Epithelial cell of esophagus (primary cell): ENCODE data around the gene CFAP53.
"Not testable (repeated sequence)": the region's sequence is repeated elsewhere in the genome, so short reads cannot be mapped to it uniquely, and the experiment has no call there.

Experiments
- DNase-seq: peaks from one replicate; pipeline ENCODE4 v3.0.0; 2010; ENCODE audit warnings: low read depth
- H3K4me3 ChIP-seq: 2 replicates; pipeline ENCODE4 v1.5.1; 2011; ENCODE audit warnings: mild to moderate bottlenecking, low read length, control low read depth
- CTCF ChIP-seq: IDR thresholded peaks from 2 replicates; pipeline ENCODE4 v1.5.1; 2011; ENCODE audit warnings: low read depth, mild to moderate bottlenecking, low read length, control low read depth, inconsistent platforms; ENCODE audit not compliant: insufficient read depth; ENCODE audit errors: missing control alignments

The CFAP53 gene

GRCh38 chr18:50310080-50310479 is 43.8 kb upstream of the CFAP53 start:
- H3K4me3 ChIP-seq = no peak overlapping the region
- no peak for TF ChIP-seq CTCF
- DNase-seq = no peak

- DNase-seq = peak; percentile 79
- not testable (repeated sequence) for H3K4me3 ChIP-seq
Measured at GRCh38 chr18:50308851-50309250, 42.6 kb upstream of the CFAP53 start.

- DNase-seq = peak; percentile 95
- no peak for TF ChIP-seq CTCF
- H3K4me3 ChIP-seq = peak overlapping the region; percentile 54
Measured at GRCh38 chr18:50307738-50308470, 41.6 kb upstream of the CFAP53 start.

- no peak for DNase-seq
- H3K4me3 ChIP-seq = peak overlapping the region; percentile 54
- TF ChIP-seq CTCF = no peak
Measured at GRCh38 chr18:50307400-50307737, 41.1 kb upstream of the CFAP53 start.

- H3K4me3 ChIP-seq = no peak overlapping the region
- TF ChIP-seq CTCF = no peak
Measured at GRCh38 chr18:50306944-50307343, 40.6 kb upstream of the CFAP53 start.

GRCh38 chr18:50301074-50301473 is 34.8 kb upstream of the CFAP53 start:
- no peak overlapping the region for H3K4me3 ChIP-seq
- DNase-seq = no peak
- no peak for TF ChIP-seq CTCF

More at GRCh38 chr18:50306944-50307343, 40.6 kb upstream of the CFAP53 start:
- no peak for DNase-seq

- no peak for DNase-seq
- H3K4me3 ChIP-seq = no peak overlapping the region
- TF ChIP-seq CTCF = no peak
Measured at GRCh38 chr18:50299626-50300388, 33.5 kb upstream of the CFAP53 start.
